Osteocyte (in vitro differentiated cells): Measurements from ENCODE around the gene HDAC6. TPM values are rescaled to one million over a fixed set of nuclear protein-coding genes. Genes with fewer than 3 reads are reported as not detected.

Experiments
- DNase-seq: peaks from one replicate; pipeline ENCODE4 v3.0.0; 2021; ENCODE audit warnings: mixed read lengths; ENCODE audit not compliant: unreplicated experiment; ENCODE audit errors: extremely low spot score
- H3K27ac Mint-ChIP-seq: one replicate; pipeline ENCODE4 v1.8.0; 2021; ENCODE audit warnings: mild to moderate bottlenecking, mixed read lengths; ENCODE audit not compliant: unreplicated experiment
- H3K27me3 Mint-ChIP-seq: one replicate; pipeline ENCODE4 v1.8.0; 2021; ENCODE audit warnings: mixed read lengths; ENCODE audit not compliant: unreplicated experiment
- H3K36me3 Mint-ChIP-seq: one replicate; pipeline ENCODE4 v1.8.0; 2021; ENCODE audit warnings: mixed read lengths; ENCODE audit not compliant: unreplicated experiment
- H3K4me1 Mint-ChIP-seq: one replicate; pipeline ENCODE4 v1.8.0; 2021; ENCODE audit warnings: mixed read lengths; ENCODE audit not compliant: unreplicated experiment
- H3K4me3 Mint-ChIP-seq: one replicate; pipeline ENCODE4 v1.8.0; 2021; ENCODE audit warnings: mild to moderate bottlenecking, moderate library complexity, mixed read lengths; ENCODE audit not compliant: unreplicated experiment
- H3K9me3 Mint-ChIP-seq: one replicate; pipeline ENCODE4 v1.8.0; 2021; ENCODE audit warnings: mixed read lengths; ENCODE audit not compliant: unreplicated experiment
- total RNA-seq: library from RNA; stranded (reverse); gene quantifications from 2 replicates; pipeline ENCODE4 v1.2.1, GENCODE V29; 2021
- TF ChIP-seq, protein P1 (sequence below): fragments of 200-600 bp; sonication (generic); IDR thresholded peaks from 2 replicates; pipeline ENCODE4 v1.5.0; 2021; ENCODE audit warnings: antibody characterized with exemption, mild to moderate bottlenecking, moderate library complexity

Gene HDAC6
- total RNA-seq, 1 donor from 2014 or later = 124 TPM

DNA sequence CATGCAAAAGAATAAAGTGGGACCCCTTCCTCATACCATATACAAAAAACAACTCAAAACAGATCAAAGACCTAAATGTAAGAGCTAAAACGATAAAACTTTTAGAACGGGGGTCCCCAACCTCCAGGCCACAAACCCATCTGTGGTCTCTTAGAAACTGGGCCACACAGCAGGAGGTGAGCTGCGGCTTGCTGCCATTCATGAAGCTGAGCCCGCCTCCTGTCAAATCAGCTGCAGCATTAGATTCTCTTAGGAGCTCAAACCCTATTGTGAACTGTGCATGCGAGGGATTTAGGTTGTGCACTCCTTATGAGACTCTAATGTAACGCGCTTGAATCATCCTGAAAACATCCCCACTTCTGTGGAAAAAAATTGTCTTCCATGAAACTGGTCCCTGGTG lies 22.5 kb upstream of the HDAC6 start:
- peaks cover 5% of the 10 kb centered on the region for H3K9me3 Mint-ChIP-seq
- no peaks in the 10 kb centered on the region for H3K36me3 Mint-ChIP-seq
- H3K4me3 Mint-ChIP-seq = no peak overlapping the region
- TF ChIP-seq, protein P1, sequence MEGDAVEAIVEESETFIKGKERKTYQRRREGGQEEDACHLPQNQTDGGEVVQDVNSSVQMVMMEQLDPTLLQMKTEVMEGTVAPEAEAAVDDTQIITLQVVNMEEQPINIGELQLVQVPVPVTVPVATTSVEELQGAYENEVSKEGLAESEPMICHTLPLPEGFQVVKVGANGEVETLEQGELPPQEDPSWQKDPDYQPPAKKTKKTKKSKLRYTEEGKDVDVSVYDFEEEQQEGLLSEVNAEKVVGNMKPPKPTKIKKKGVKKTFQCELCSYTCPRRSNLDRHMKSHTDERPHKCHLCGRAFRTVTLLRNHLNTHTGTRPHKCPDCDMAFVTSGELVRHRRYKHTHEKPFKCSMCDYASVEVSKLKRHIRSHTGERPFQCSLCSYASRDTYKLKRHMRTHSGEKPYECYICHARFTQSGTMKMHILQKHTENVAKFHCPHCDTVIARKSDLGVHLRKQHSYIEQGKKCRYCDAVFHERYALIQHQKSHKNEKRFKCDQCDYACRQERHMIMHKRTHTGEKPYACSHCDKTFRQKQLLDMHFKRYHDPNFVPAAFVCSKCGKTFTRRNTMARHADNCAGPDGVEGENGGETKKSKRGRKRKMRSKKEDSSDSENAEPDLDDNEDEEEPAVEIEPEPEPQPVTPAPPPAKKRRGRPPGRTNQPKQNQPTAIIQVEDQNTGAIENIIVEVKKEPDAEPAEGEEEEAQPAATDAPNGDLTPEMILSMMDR = no peak
- H3K4me1 Mint-ChIP-seq = no peaks in the 10 kb centered on the region
- H3K27ac Mint-ChIP-seq = no peak overlapping the region
- no peak for DNase-seq
- peaks cover 17% of the 10 kb centered on the region for H3K27me3 Mint-ChIP-seq

DNA sequence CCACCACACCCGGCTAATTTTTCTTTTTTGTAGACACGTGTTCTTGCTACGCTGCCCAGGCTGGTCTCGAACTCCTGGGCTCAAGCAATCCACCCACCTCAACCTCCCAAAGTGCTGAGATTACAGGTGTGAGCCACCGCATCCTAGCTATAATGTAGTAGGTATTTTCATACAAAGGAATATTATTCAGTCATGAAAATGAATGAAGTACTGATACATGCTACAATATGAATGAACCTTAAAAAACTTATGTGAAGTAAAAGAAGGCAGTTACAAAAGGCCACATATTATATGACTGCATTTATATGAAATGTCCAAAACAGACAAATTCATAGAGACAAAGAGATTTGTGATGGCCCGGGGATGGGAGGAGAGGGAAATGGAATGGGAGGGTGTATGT lies 20.2 kb upstream of the HDAC6 start:
- TF ChIP-seq, protein P1 = no peak
- no peak overlapping the region for H3K27ac Mint-ChIP-seq
- no peaks in the 10 kb centered on the region for H3K36me3 Mint-ChIP-seq
- DNase-seq = no peak
- no peak overlapping the region for H3K4me3 Mint-ChIP-seq
- peaks cover 17% of the 10 kb centered on the region for H3K27me3 Mint-ChIP-seq
- H3K4me1 Mint-ChIP-seq = no peaks in the 10 kb centered on the region
- H3K9me3 Mint-ChIP-seq = peaks cover 5% of the 10 kb centered on the region

DNA sequence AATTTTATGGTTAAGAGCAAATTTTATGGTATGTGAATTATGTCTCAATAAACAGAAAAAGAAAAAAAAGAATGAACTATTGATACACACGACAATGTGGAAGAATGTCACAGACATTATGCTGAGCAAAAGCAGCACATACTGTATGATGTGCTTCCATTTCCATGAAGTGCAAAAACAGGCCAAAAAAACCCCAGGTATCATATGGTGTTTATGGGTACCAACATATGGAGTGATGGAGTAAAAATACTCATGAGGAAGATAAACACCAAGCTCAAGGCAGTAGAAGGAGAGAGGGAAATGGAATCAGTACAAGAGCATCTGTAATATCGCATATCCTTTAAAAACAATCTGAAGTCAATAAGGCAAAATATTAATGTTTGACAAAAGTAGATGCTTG lies 19.7 kb upstream of the HDAC6 start:
- no peak overlapping the region for H3K4me3 Mint-ChIP-seq
- H3K4me1 Mint-ChIP-seq = no peaks in the 10 kb centered on the region
- H3K36me3 Mint-ChIP-seq = no peaks in the 10 kb centered on the region
- no peak overlapping the region for H3K27ac Mint-ChIP-seq
- TF ChIP-seq, protein P1 = no peak
- DNase-seq = no peak
- H3K27me3 Mint-ChIP-seq = peaks cover 18% of the 10 kb centered on the region
- peaks cover 4% of the 10 kb centered on the region for H3K9me3 Mint-ChIP-seq

DNA sequence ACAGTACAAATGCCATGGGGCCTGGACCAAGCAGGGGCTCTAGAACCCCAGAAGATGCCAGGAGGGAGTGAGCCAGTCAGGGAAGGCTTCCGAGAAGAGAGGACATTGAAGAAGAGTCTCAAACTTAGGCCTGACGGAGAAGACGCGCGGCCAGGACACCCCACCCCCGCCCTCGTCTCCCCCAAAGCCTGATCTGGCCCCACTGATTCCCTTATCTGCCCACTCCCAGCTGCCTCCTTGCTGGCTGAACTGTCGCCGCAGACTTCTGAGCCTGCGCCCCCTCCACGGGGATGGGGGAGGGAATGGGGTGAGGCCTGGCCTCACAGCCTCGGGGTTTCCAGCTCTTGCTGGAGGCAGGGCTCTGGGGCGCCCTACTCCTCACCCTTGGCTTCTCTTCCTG lies 19.1 kb upstream of the HDAC6 start:
- H3K9me3 Mint-ChIP-seq = no peaks in the 10 kb centered on the region
- H3K27ac Mint-ChIP-seq = no peak overlapping the region
- no peaks in the 10 kb centered on the region for H3K36me3 Mint-ChIP-seq
- TF ChIP-seq, protein P1 = no peak
- DNase-seq = no peak
- no peak overlapping the region for H3K4me3 Mint-ChIP-seq
- H3K4me1 Mint-ChIP-seq = no peaks in the 10 kb centered on the region
- H3K27me3 Mint-ChIP-seq = peaks cover 18% of the 10 kb centered on the region

DNA sequence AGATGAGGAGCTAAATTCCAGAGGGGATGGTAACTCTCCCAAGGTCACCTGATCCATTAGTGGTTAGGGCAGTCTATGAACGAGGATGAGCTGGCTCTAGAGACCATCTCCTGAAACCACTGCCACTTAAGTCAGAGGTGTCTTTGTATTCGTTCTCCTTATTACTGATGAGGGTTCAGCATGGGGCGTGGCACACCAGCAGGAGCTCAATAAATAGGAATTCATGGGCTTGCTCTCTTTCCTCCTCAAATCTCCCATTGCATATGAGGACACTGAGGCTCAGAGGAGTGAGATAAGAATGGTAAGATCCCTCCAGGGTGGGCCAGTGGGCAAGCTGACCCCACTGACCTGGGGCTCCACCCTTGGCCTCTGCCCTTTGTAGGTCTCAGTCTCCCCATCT lies 17.1 kb upstream of the HDAC6 start:
- Mint-ChIP-seq H3K27ac (no peak overlapping the region), H3K9me3 (no peaks in the 10 kb centered on the region), H3K4me3 (no peak overlapping the region), H3K36me3 (no peaks in the 10 kb centered on the region), H3K27me3 (peaks cover 18% of the 10 kb centered on the region), H3K4me1 (no peaks in the 10 kb centered on the region)
- no peak for DNase-seq
- TF ChIP-seq, protein P1 = no peak
